Caco-2 (cell line): ENCODE measurements around the gene GALNT17. TPM values are rescaled to one million over a fixed set of nuclear protein-coding genes. Genes with fewer than 3 reads are reported as not detected.

ENCODE experiments used
- BruUV-seq: library from RNA; stranded (reverse); fragments of 400-500 nt; replicated peaks from 2 replicates; lab custom pipeline; 2021; lab: Mats Ljungman, UMichigan
- CTCF ChIA-PET: fragments of 300-600 bp; sonication (Branson Sonifier 250); formaldehyde crosslinking; loops from one replicate; lab custom pipeline; 2022; ENCODE audit warnings: antibody characterized with exemption; lab: Charles Lee
- POLR2A ChIA-PET: fragments of 300-600 bp; sonication (Branson Sonifier 250); formaldehyde crosslinking; loops from one replicate; lab custom pipeline; 2022; ENCODE audit warnings: antibody characterized with exemption; lab: Charles Lee
- DNase-seq, 2 experiments: peaks; one replicate each; pipeline versions ENCODE4 v3.0.0 to v3.0.0-alpha.2; 2020 to 2022
- H3K27me3 ChIP-seq: replicated peaks from 2 replicates; pipeline ENCODE4 v1.6.0; 2011; ENCODE audit warnings: low read length; ENCODE audit not compliant: control insufficient read depth, insufficient read depth
- H3K36me3 ChIP-seq: 2 replicates; pipeline ENCODE4 v1.5.1; 2011; ENCODE audit warnings: low read length; ENCODE audit not compliant: control insufficient read depth, insufficient read depth
- H3K4me1 ChIP-seq: fragments of 250-450 bp; sonication (Bioruptor Pico); 2 replicates; pipeline ENCODE4 v1.5.1; 2020; ENCODE audit warnings: mild to moderate bottlenecking
- H3K4me3 ChIP-seq: 2 replicates; pipeline ENCODE4 v1.5.1; 2011; ENCODE audit warnings: low read depth, mild to moderate bottlenecking, control low read depth, low read length
- H3K9me3 ChIP-seq: fragments of 250-450 bp; sonication (Bioruptor Pico); 2 replicates; pipeline ENCODE4 v1.5.1; 2020; ENCODE audit warnings: mild to moderate bottlenecking, moderate library complexity
- H3K27ac Mint-ChIP-seq: one replicate; pipeline ENCODE4 v1.8.0; 2022; ENCODE audit warnings: mixed read lengths; ENCODE audit not compliant: unreplicated experiment
- H3K27me3 Mint-ChIP-seq: one replicate; pipeline ENCODE4 v1.8.0; 2022; ENCODE audit warnings: mixed read lengths; ENCODE audit not compliant: insufficient read depth, unreplicated experiment
- H3K36me3 Mint-ChIP-seq: one replicate; pipeline ENCODE4 v1.8.0; 2022; ENCODE audit warnings: mild to moderate bottlenecking, mixed read lengths; ENCODE audit not compliant: insufficient read depth, unreplicated experiment
- H3K4me1 Mint-ChIP-seq: one replicate; pipeline ENCODE4 v1.8.0; 2022; ENCODE audit warnings: low read depth, mixed read lengths; ENCODE audit not compliant: unreplicated experiment
- H3K4me3 Mint-ChIP-seq: one replicate; pipeline ENCODE4 v1.8.0; 2022; ENCODE audit warnings: mild to moderate bottlenecking, moderate library complexity, mixed read lengths; ENCODE audit not compliant: unreplicated experiment
- H3K9me3 Mint-ChIP-seq: one replicate; pipeline ENCODE4 v1.8.0; 2022; ENCODE audit warnings: mixed read lengths; ENCODE audit not compliant: unreplicated experiment
- intact Hi-C: fragments of 100-400 bp; cut with micrococcal nuclease; formaldehyde crosslinking; loops from one replicate; pipeline ENCODE4 v1.10.0; 2022; ENCODE audit not compliant: unreplicated experiment
- total RNA-seq: library from RNA; stranded (reverse); gene quantifications from 2 replicates; pipeline ENCODE4 v1.2.3, GENCODE V29; 2022
- TF ChIP-seq, protein P1 (sequence below), 2 experiments: fragments of 200-600 bp in 1 of 2; IDR thresholded peaks; 1 replicate in 1 of 2; 2 replicates in 1 of 2; pipeline versions ENCODE4 v1.5.1 to v1.8.0; 2011 to 2022; ENCODE audit warnings: antibody characterized with exemption in 1 of 2, control low read depth in 1 of 2, inconsistent platforms in 1 of 2, low read depth in 1 of 2, low read length in 1 of 2, mild to moderate bottlenecking in 1 of 2, moderate library complexity in 1 of 2; ENCODE audit not compliant: insufficient read depth in 1 of 2, severe bottlenecking in 1 of 2, unreplicated experiment in 1 of 2

Gene GALNT17
- total RNA-seq, 1 experiment from 2014 or later, result not detected

DNA sequence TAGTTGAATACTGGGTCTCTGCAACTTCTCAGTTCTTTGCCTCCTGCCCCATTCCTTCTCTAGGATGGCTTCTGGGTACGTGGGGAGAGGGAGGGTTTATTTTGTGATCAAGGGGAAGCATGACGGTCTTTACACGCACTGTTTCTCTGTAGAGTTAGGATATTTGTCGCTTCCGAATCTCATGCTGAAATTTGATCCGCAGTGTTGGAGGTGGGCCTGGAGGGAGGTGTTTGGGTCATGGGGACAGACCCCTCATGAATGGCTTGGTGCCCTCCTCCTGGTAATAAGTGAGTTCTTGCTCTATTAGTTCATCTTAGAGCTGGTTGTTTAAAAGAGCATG lies 311.2 kb downstream of the GALNT17 start:
- Mint-ChIP-seq H3K4me1 (no peaks in the 10 kb centered on the region), H3K36me3 (no peaks in the 10 kb centered on the region), H3K27ac (no peak overlapping the region), H3K9me3 (peaks cover 7% of the 10 kb centered on the region), H3K4me3 (no peak overlapping the region), H3K27me3 (no peaks in the 10 kb centered on the region)
- TF ChIP-seq, protein P1, sequence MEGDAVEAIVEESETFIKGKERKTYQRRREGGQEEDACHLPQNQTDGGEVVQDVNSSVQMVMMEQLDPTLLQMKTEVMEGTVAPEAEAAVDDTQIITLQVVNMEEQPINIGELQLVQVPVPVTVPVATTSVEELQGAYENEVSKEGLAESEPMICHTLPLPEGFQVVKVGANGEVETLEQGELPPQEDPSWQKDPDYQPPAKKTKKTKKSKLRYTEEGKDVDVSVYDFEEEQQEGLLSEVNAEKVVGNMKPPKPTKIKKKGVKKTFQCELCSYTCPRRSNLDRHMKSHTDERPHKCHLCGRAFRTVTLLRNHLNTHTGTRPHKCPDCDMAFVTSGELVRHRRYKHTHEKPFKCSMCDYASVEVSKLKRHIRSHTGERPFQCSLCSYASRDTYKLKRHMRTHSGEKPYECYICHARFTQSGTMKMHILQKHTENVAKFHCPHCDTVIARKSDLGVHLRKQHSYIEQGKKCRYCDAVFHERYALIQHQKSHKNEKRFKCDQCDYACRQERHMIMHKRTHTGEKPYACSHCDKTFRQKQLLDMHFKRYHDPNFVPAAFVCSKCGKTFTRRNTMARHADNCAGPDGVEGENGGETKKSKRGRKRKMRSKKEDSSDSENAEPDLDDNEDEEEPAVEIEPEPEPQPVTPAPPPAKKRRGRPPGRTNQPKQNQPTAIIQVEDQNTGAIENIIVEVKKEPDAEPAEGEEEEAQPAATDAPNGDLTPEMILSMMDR (IDR thresholded peaks at IDR 0.05; ENCODE audit: insufficient read depth in 1 of 2, low read depth in 1 of 2, low read length in 1 of 2, severe bottlenecking in 1 of 2, unreplicated experiment in 1 of 2), result no peak
- Histone ChIP-seq H3K4me3 (no peak overlapping the region), H3K36me3 (no peaks in the 10 kb centered on the region), H3K4me1 (no peaks in the 10 kb centered on the region), H3K9me3 (peaks cover 4% of the 10 kb centered on the region; the same call in 1 of the 2 replicates), H3K27me3 (no peaks in the 10 kb centered on the region)
- intact Hi-C loops, result no loop called here
- DNase-seq, result no peak
- POLR2A ChIA-PET, result no interaction called here
- no TSS peak for BruUV-seq
- CTCF ChIA-PET, result no interaction called here

DNA sequence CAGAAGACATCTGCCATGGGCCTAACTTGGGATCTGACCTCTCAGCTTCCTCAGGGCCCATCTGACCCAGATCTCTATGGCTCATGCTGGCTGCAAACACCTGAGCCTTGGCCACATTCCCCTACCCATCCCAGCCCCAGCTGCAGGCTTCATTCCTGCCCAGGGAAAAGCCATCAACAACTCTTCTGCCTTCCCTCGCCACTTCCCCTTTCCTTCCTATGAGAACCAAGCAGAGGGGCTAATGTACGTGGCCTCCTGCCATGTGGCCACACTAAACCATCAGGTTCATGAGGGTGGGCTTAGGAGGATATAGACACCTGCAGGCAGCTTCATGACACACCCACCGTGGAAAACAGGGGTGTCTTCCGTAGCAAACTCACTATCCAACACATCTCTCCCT lies 312.2 kb downstream of the GALNT17 start:
- H3K4me3 Mint-ChIP-seq, result no peak overlapping the region
- no peaks in the 10 kb centered on the region for H3K27me3 Mint-ChIP-seq
- no peaks in the 10 kb centered on the region for H3K9me3 ChIP-seq
- DNase-seq, result no peak
- BruUV-seq, result no TSS peak
- no peaks in the 10 kb centered on the region for H3K4me1 ChIP-seq
- no peaks in the 10 kb centered on the region for H3K36me3 ChIP-seq
- ChIA-PET POLR2A (no interaction called here), CTCF (no interaction called here)
- no peaks in the 10 kb centered on the region for H3K27me3 ChIP-seq
- no peaks in the 10 kb centered on the region for H3K36me3 Mint-ChIP-seq
- TF ChIP-seq, protein P1 (IDR thresholded peaks at IDR 0.05; ENCODE audit: insufficient read depth in 1 of 2, low read depth in 1 of 2, low read length in 1 of 2, severe bottlenecking in 1 of 2, unreplicated experiment in 1 of 2), result no peak
- H3K27ac Mint-ChIP-seq, result no peak overlapping the region
- no peaks in the 10 kb centered on the region for H3K4me1 Mint-ChIP-seq
- no peak overlapping the region for H3K4me3 ChIP-seq
- H3K9me3 Mint-ChIP-seq, result peaks cover 13% of the 10 kb centered on the region
- intact Hi-C loops, result no loop called here

DNA sequence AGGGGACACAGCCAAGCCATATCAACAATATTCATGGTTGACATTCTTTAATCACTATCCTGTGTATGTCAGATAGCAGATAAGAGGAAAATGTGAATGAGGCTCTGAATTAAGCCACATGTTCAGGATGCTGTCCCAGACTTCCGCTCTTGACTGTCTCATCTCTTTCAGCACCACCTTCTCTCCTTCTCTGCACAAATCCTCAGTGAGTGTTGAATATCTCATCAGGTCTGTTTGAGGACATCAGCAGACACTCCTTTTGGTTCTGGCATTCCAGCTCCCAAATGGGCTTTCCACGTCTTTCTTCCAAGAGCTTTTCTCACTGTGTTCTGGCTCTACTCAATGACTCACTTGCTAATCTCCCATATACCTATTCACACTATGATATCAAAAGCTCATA lies 321.7 kb downstream of the GALNT17 start:
- no peak for DNase-seq
- H3K27me3 Mint-ChIP-seq, result no peaks in the 10 kb centered on the region
- BruUV-seq, result no TSS peak
- H3K36me3 ChIP-seq, result no peaks in the 10 kb centered on the region
- TF ChIP-seq, protein P1 (IDR thresholded peaks at IDR 0.05; ENCODE audit: insufficient read depth in 1 of 2, low read depth in 1 of 2, low read length in 1 of 2, severe bottlenecking in 1 of 2, unreplicated experiment in 1 of 2), result no peak
- intact Hi-C loops, result no loop called here
- no peak overlapping the region for H3K4me3 ChIP-seq
- no peaks in the 10 kb centered on the region for H3K36me3 Mint-ChIP-seq
- no peaks in the 10 kb centered on the region for H3K4me1 Mint-ChIP-seq
- no peak overlapping the region for H3K4me3 Mint-ChIP-seq
- H3K9me3 ChIP-seq, result peaks cover 2% of the 10 kb centered on the region; the same call in 1 of the 2 replicates
- CTCF ChIA-PET, result no interaction called here
- peaks cover 11% of the 10 kb centered on the region for H3K9me3 Mint-ChIP-seq
- H3K27ac Mint-ChIP-seq, result no peak overlapping the region
- POLR2A ChIA-PET, result interaction anchor here (0.7 kb wide), 1 partner anchor 1917 kb away, joined by 3 read pairs; no protein-coding TSS in a partner anchor
- H3K4me1 ChIP-seq, result no peaks in the 10 kb centered on the region
- H3K27me3 ChIP-seq, result no peaks in the 10 kb centered on the region
